Uterus (tissue), 2 donors: ENCODE measurements around the gene LENG8.

Source experiments
- CTCF ChIP-seq, 4 experiments: fragments of 200-600 bp in 2 of 4; fragments of 450-650 bp in 2 of 4; sonication (generic) in 2 of 4; IDR thresholded peaks; one replicate each; pipeline ENCODE4 v1.5.1; 2016 to 2019; ENCODE audit warnings: antibody characterized with exemption in 4 of 4, mild to moderate bottlenecking in 2 of 4, moderate library complexity in 1 of 4
- POLR2A ChIP-seq, 2 donors: fragments of 450-650 bp; IDR thresholded peaks; one replicate each; pipeline ENCODE4 v1.6.1; 2016; ENCODE audit warnings: antibody characterized with exemption in 2 of 2, mild to moderate bottlenecking in 1 of 2, moderate library complexity in 1 of 2

- no peak for TF ChIP-seq POLR2A (IDR thresholded peaks at IDR 0.05)
- no peak for TF ChIP-seq CTCF (IDR thresholded peaks at IDR 0.05)
Measured at GRCh38 chr19:54415208-54415900, 33.6 kb upstream of the LENG8 start, which contains the start of gene TTYH1.
